SKM-1 treated with dmso at 0.1 percent for 144 hours (cell line): ENCODE data around the gene GTPBP10.
A peak's percentile ranks its signal among the peaks of the same experiment; 100 is the strongest.
"Not testable (repeated sequence)": the region's sequence is repeated elsewhere in the genome, so short reads cannot be mapped to it uniquely, and the experiment has no call there.

Experiments used
- DNase-seq: peaks from one replicate; lab custom pipeline; 2025; ENCODE audit not compliant: unreplicated experiment; lab: John Stamatoyannopoulos, UW

GTPBP10 gene

DNA sequence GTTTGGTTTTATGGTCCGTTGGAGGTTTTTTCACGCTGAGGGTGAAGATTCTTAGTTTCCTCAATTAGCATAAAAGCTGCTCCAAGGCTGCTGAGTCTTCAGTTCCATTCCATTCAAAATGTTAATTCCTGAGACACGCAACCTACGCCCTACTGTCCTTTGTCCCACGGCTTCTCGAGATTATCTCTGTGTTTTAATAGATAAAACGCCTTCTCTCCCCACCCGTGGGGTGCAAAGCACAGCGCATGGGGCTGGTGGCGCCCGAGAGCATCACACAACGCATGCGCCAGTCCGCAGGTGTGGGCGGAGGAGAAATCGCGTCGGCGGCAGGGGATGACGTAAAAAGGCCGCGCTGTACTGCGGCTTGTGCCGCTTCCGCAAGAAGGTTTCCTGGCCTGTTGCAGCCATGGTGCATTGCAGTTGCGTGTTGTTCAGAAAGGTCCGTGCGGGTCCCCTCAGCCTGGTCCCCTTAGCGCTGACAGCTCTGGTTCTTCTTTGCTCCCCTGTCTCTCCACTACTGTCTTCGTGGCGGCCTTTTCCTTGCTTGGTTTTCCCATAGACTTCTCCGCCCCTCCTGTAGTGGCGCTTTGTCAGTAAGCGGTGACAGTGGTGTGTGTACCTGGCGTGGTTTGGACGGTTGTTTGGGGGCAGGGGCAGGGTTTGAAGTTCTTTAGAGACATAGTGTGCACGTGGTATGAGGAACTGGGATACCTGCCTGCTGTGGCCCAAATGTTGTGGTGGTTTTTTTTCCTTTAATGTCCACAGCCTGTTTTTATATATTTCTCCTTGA is at the start of gene GTPBP10:
TSS of gene GTPBP10 (plus strand) at position 381 of the 790 bp plus-strand sequence. CDS start at position 407, 26 bp downstream.
- peak; percentile 90 for DNase-seq

GRCh38 chr7:90298145-90299038 is 48.1 kb upstream of the GTPBP10 start:
- DNase-seq = peak; percentile 32

- DNase-seq = no peak
Observed at GRCh38 chr7:90303241-90303640, 43.3 kb upstream of the GTPBP10 start.

DNA sequence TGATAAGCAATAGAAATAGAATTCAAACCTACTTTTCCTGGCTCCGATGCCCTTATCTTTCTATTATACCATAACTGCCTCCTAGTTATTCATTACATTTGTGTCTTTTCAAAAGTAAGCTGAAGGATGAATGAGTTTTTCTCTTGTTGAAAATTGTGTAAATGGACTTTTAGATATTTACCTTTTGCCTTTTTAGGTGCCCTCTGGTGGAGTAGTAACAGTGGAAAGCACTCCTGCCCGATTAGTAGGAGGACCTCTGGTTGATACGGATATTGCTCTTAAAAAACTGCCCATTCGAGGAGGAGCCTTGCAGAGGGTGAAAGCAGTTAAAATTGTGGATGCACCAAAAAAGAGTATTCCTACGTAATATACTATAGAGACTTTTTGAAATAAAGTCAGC is 36.6 kb upstream of the GTPBP10 start:
- DNase-seq = no peak

- no peak for DNase-seq
Observed at GRCh38 chr7:90311175-90311574, 35.3 kb upstream of the GTPBP10 start.

DNA sequence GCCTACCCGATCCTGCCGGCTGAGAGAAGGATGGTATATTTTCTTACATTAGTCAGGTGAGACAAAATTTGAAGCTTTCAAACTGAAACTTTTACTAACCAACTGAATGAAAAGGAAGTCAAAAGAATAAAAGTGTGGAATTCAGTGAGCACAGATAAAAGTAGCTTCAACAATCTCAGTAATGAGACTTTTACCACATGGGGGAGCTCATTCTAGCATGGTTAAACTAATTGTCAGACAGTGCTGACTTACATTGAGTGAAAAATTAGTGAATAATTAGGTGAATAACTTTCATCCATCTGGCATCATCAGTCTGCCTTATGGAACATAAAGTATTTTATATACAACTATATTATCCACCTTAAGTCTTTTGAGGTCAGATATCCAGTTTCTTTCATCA is 33.8 kb upstream of the GTPBP10 start:
- no peak for DNase-seq

- no peak for DNase-seq
Observed at GRCh38 chr7:90313907-90314306, 32.6 kb upstream of the GTPBP10 start.

GRCh38 chr7:90320014-90320413 is 26.5 kb upstream of the GTPBP10 start:
- no peak for DNase-seq

GRCh38 chr7:90320418-90320800 is 26.1 kb upstream of the GTPBP10 start:
- DNase-seq = no peak

- no peak for DNase-seq
Observed at GRCh38 chr7:90320801-90321494, 25.6 kb upstream of the GTPBP10 start, which contains the start of gene FAM237B. Gene FAM237B (minus strand): TSS chr7:90321304. CDS start chr7:90319748, 1,556 bp downstream.

- no peak for DNase-seq
Observed at GRCh38 chr7:90322837-90323236, 23.7 kb upstream of the GTPBP10 start.

DNA sequence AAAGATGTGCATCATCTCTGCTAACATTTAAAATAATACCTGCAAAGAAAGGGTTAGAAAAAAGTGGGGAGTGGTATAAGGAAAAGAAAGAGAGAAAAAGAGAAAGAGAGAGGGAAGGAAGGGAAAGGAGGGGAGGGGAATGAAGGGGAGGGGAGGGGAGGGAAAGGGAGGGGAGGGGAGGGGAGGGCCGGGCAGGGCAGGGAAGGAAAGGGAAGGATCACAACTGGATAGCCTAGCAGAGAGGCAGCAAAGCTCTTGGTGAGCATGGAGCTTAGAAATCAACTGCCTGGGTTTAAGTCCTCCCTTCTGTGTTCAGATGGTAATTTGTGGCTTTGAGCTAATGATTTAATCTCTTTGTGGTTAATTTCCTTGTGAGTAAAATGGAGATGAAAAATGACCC is 20.0 kb upstream of the GTPBP10 start:
- no peak for DNase-seq

DNA sequence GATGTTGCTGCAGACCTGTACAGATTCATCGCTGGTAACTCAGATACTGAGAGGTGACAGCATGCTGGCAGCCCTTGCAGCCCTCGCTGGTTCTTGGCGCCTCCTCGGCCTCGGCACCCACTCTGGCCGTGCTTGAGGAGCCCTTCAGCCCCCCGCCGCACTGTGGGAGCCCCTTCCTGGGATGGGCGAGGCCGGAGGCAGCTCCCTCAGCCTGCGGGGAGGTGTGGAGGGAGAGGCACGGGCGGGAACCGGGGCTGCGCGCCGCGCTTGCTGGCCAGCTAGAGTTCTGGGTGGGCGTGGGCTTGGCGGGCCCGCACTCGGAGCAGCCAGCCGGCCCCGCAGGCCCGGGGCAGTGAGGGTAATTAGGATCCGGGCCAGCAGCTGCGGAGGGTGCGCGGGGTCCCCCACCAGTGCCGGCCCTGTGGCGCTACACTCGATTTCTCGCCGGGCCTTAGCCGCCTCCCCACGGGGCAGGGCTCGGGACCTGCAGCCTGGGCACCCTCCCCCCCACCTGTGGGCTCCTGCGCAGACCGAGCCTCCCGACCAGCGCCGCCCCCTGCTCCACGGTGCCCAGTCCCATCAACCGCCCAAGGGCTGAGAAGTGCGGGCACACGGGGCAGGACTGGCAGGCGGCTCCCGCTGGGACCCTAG is 12.2 kb upstream of the GTPBP10 start:
- no peak for DNase-seq

DNA sequence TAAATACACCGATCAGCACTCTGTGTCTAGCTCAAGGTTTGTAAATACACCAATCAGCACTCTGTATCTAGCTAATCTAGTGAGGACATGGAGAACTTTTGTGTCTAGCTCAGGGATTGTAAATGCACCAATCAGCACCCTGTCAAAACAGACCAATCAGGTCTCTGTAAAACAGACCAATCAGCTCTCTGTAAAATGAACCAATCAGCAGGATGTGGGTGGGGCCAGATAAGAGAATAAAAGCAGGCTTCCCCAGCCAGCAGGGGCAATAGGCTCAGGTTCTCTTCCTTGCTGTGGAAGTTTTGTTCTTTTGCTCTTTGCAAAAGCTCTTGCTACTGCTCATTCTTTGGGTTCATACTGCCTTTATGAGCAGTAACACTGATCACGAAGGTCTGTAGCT is 11.6 kb upstream of the GTPBP10 start:
- DNase-seq = not testable (repeated sequence)

- no peak for DNase-seq
Observed at GRCh38 chr7:90337106-90337505, 9.4 kb upstream of the GTPBP10 start.

DNA sequence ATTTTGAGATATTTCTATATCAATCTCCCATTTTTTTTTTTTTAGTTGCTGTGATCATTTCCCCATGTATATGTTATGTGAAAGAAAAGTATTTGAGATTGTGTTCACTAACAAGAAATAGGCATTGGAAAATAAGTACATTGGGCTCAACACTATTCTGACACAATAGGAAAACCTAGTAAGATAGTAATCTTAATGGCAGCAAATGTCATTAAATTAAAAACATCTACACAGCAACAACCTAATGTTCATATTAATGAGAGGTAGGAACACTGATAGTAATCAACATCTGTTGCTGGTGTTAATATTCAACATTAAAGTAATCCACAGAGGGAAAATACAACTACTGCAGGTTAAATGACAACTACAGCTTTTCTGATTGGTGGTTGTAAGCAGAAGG is 1.5 kb upstream of the GTPBP10 start:
- DNase-seq = no peak

DNA sequence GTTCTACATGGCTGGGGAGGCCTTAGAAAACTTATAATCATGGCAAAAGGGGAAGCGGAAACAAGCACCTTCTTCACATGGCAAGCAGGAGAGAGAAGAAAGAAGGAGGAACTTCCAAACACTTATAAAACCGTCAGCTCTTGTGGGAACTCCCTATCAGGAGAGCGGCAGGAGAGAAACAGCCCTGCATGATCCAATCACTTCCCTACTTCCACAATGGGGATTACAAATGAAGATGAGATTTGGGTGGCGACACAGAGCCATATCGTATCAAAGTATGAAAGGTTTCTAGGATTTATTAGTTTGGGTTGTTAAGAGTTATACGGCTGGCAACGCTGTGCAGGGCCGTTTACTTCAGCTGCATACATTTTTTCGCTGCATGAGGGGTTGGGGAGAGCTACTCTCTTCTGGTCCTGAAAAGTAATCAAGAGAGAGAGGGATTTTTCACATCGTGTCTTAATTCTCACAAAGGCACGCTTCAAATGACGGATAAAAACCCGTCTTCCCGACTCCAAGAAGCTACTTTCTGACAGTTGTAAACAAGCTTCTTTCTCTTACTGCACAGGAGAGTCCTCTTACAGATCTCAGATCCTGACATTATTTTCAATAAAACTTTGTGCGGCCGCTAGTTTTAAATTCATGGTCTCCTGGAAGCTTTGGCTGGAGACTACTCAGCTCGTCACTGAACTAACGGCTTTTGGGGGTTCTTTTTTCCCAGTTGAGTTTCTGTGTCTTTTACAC is 751 bp upstream of the GTPBP10 start:
- peak; percentile 4 for DNase-seq

GRCh38 chr7:90347759-90348158 is 1.2 kb downstream of the GTPBP10 start:
- peak; percentile 7 for DNase-seq

- DNase-seq = no peak
Observed at GRCh38 chr7:90349305-90349704, 2.8 kb downstream of the GTPBP10 start.

DNA sequence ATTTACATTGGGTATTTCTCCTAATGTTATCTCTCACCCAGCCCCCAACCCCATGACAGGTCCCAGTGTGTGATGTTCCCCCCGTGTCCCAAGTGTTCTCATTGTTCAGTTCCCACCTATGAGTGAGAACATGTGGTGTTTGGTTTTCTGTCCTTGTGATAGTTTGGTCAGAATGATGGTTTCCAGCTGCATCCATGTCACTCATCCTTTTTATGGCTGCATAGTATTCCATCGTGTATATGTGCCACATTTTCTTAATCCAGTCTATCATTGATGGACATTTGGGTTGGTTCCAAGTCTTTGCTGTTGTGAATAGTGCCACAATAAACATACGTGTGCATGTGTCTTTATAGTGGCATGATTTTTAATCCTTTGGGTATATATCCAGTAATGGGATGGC is 3.5 kb downstream of the GTPBP10 start:
- DNase-seq = not testable (repeated sequence)
